GM19240 (cell line): ENCODE results near the gene UGT1A10.

Source experiments
- DNase-seq: peaks from one replicate; pipeline ENCODE4 v3.0.0; 2011; ENCODE audit warnings: low spot score; ENCODE audit not compliant: insufficient read length

UGT1A10 gene

GRCh38 chr2:233802132-233802815 lies 166.0 kb downstream of the UGT1A10 start:
- no peak for DNase-seq

- no peak for DNase-seq
Measured at GRCh38 chr2:233803292-233803911, 167.2 kb downstream of the UGT1A10 start.

- no peak for DNase-seq
Measured at GRCh38 chr2:233803994-233804393, 167.7 kb downstream of the UGT1A10 start.

GRCh38 chr2:233807215-233807865 lies 171.1 kb downstream of the UGT1A10 start:
- DNase-seq: no peak

- no peak for DNase-seq
Measured at GRCh38 chr2:233807966-233808935, 172.0 kb downstream of the UGT1A10 start.

- DNase-seq: no peak
Measured at GRCh38 chr2:233810385-233810784, 174.1 kb downstream of the UGT1A10 start.

GRCh38 chr2:233811087-233811486 lies 174.8 kb downstream of the UGT1A10 start:
- DNase-seq: no peak

- no peak for DNase-seq
Measured at GRCh38 chr2:233811732-233812131, 175.5 kb downstream of the UGT1A10 start.

- DNase-seq: no peak
Measured at GRCh38 chr2:233813236-233814055, 177.2 kb downstream of the UGT1A10 start.

GRCh38 chr2:233814056-233814835 lies 178.0 kb downstream of the UGT1A10 start:
- no peak for DNase-seq

GRCh38 chr2:233815861-233816260 lies 179.6 kb downstream of the UGT1A10 start:
- no peak for DNase-seq

- no peak for DNase-seq
Measured at GRCh38 chr2:233816334-233816733, 180.1 kb downstream of the UGT1A10 start.

- no peak for DNase-seq
Measured at GRCh38 chr2:233816771-233817170, 180.5 kb downstream of the UGT1A10 start.

- DNase-seq: no peak
Measured at GRCh38 chr2:233817361-233817911, 181.2 kb downstream of the UGT1A10 start.

- DNase-seq: no peak
Measured at GRCh38 chr2:233817995-233818638, 181.9 kb downstream of the UGT1A10 start.

- DNase-seq: no peak
Measured at GRCh38 chr2:233818639-233819621, 182.7 kb downstream of the UGT1A10 start.

- DNase-seq: no peak
Measured at GRCh38 chr2:233819884-233820773, 183.9 kb downstream of the UGT1A10 start.
